ENCODE data around the gene CCDC172.

Gene CCDC172

DNA sequence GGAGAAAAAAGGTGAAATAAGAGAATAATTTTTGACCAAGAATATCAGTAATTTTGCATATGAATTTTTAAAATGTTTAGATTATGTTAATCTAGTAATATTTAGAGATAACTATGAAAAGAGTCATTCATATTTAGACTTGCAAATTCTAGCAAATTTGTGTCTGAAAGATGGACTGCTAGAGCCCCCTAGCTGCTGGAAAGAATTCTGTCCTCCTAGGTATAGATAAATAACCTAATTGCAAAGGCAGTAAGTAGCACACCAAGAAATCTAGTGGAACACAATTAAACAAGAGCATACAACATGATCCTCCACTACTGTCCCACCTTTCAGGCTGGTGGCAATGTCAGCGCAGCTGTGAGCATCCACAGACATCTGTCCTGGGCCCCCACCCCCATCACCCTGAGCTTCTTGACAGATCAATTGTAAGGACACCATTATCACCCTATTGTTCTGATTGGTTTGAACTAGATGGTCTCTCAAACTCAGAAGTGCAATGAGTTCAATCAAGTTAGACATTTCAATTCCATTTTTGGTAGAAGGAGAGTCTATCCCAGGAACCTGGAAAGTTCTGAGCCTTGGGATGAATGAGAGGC, 36.2 kb upstream of the CCDC172 start:
- no peak for DNase-seq (ENCODE audit: low read depth, low spot score)
- ChIA-PET CTCF (interaction anchor here (0.7 to 9.4 kb wide), 41 partner anchors 8 to 1109 kb away, joined by 3 to 119 read pairs (median 4); partner anchors contain the start of gene GFRA1), POLR2A (no interaction called here)
- no peak overlapping the region for H3K4me3 ChIP-seq (ENCODE audit: low read depth, low read length)
- TF ChIP-seq, protein P1, sequence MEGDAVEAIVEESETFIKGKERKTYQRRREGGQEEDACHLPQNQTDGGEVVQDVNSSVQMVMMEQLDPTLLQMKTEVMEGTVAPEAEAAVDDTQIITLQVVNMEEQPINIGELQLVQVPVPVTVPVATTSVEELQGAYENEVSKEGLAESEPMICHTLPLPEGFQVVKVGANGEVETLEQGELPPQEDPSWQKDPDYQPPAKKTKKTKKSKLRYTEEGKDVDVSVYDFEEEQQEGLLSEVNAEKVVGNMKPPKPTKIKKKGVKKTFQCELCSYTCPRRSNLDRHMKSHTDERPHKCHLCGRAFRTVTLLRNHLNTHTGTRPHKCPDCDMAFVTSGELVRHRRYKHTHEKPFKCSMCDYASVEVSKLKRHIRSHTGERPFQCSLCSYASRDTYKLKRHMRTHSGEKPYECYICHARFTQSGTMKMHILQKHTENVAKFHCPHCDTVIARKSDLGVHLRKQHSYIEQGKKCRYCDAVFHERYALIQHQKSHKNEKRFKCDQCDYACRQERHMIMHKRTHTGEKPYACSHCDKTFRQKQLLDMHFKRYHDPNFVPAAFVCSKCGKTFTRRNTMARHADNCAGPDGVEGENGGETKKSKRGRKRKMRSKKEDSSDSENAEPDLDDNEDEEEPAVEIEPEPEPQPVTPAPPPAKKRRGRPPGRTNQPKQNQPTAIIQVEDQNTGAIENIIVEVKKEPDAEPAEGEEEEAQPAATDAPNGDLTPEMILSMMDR (IDR thresholded peaks at IDR 0.05; ENCODE audit: insufficient read depth, low read length, missing control alignments) = peak; percentile 44

DNA sequence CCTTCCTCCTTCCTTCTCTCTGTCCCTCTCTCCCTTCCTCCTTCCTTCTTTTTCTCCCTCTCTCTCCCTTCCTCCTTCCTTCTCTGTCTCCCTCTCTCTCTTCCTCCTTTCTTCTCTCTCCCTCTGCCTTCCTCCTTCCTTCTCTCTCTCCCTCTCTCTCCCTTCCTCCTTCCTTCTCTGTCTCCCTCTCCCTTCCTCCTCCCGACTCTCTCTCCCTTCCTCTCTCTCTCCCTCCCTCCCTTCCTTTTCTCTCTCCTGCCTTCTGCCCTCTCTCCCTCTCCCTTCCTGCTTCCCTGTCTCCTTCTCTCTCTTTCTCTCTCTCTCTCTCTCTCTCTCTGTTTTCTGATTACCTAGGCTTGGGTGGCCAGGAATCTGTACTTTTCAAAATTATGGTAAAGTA, 34.6 kb upstream of the CCDC172 start:
- POLR2A ChIA-PET = no interaction called here
- no peak overlapping the region for H3K4me3 ChIP-seq (ENCODE audit: low read depth, low read length)

DNA sequence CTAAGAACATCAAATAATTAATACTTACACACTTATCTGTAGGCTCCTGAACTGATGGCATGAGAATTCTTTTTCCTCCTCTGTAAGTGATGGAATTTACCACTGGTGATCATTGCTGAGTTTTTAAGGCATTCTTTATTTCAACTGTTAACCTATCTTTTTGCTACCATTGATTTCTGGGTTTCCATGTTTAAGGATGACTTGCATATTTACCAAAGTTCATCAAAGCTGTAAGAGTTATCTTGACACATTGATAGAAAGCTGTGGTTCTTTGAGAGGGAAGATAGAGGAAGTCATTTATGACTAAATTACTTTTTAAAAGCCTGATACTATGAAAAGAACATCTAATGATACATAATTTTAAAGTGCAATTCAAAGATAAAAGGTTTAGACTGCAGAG, 31.8 kb upstream of the CCDC172 start:
- TF ChIP-seq, protein P1 (IDR thresholded peaks at IDR 0.05; ENCODE audit: insufficient read depth, low read length, missing control alignments) = no peak
- no peak overlapping the region for H3K4me3 ChIP-seq (ENCODE audit: low read depth, low read length)
- ChIA-PET POLR2A (no interaction called here), CTCF (interaction anchor here (1.2 to 1.8 kb wide), 2 partner anchors 493 to 586 kb away, joined by 3 to 6 read pairs; no protein-coding TSS in a partner anchor)
- DNase-seq (ENCODE audit: low read depth, low spot score) = no peak

More for the DNA sequence above, 34.6 kb upstream of the CCDC172 start:
- no peak for DNase-seq (ENCODE audit: low read depth, low spot score)
- CTCF ChIA-PET = interaction anchor here (4.7 to 9.4 kb wide), 2 partner anchors 489 to 584 kb away, joined by 112 to 119 read pairs; no protein-coding TSS in a partner anchor
- TF ChIP-seq, protein P1 (IDR thresholded peaks at IDR 0.05; ENCODE audit: insufficient read depth, low read length, missing control alignments) = no peak

DNA sequence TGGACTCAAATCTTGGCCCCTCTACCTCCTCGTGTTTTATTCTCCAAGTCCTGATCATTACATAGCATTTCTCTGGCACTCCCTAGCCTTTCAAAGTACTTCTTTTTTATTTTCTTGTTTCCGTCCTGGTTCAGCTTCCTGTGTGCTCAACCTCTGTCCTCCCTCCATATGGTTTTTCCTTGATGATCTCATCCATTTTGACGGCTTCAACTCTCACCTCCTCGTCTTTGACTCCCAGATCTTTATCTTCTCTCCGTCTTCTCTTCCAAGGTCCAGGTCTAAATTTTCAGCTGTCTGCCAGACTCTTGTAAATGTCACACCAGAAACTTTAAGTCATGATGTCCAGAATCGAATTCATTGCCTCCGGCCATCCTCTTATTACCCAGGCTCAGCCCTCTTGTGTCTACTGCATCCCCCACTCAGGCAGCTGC, 27.9 kb upstream of the CCDC172 start:
- TF ChIP-seq, protein P1 (IDR thresholded peaks at IDR 0.05; ENCODE audit: insufficient read depth, low read length, missing control alignments) = no peak
- CTCF ChIA-PET = interaction anchor here (1.1 kb wide), 1 partner anchor 9 kb away, joined by 5 read pairs; no protein-coding TSS in a partner anchor
- DNase-seq (ENCODE audit: low read depth, low spot score) = no peak
- H3K4me3 ChIP-seq (ENCODE audit: low read depth, low read length) = no peak overlapping the region
- POLR2A ChIA-PET = no interaction called here

DNA sequence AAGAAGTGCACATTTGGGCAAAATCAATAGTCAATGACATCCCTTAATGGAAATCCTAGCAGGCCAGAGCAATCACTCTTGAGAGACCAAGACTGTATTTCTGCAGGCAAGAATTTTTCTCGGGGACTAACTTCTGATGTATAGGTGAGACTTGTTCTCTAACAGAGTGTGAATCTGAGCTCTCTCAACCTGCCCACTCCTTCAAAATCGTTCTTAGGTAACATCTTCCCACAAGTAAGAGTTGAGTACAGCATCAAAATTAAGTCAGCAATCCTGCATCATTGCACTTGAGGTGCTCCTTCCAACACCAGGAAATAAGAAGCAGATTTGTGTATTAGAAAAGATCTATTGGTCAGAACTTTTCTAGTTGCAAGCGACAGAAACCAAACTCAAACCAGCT, 25.7 kb upstream of the CCDC172 start:
- H3K4me3 ChIP-seq (ENCODE audit: low read depth, low read length) = no peak overlapping the region
- ChIA-PET CTCF (no interaction called here), POLR2A (no interaction called here)
- TF ChIP-seq, protein P1 (IDR thresholded peaks at IDR 0.05; ENCODE audit: insufficient read depth, low read length, missing control alignments) = no peak
- DNase-seq (ENCODE audit: low read depth, low spot score) = no peak

DNA sequence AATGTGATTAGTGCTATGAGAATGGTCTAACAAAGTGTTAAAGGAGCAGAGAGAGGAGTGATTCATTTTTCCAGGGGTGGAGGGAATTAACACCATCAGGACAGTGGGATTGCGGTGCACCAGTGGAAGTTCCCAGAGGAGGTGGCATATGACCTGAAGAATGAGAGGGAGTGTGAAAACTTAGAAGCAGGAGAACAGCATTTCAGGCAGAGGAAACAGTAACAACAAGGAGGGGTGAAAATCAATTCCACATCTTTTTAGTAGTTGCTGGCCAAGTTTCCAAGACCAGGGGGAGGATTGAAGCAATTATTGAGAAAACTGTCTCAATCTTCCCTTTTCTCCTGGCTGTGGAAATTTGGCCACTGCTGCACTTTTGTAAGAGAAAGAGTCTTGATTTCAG, 23.7 kb upstream of the CCDC172 start:
- no peak for DNase-seq (ENCODE audit: low read depth, low spot score)
- TF ChIP-seq, protein P1 (IDR thresholded peaks at IDR 0.05; ENCODE audit: insufficient read depth, low read length, missing control alignments) = no peak
- CTCF ChIA-PET = no interaction called here
- POLR2A ChIA-PET = no interaction called here
- no peak overlapping the region for H3K4me3 ChIP-seq (ENCODE audit: low read depth, low read length)
